ENCODE results near the gene FIBP.
"Not testable (repeated sequence)": the region's sequence is repeated elsewhere in the genome, so short reads cannot be mapped to it uniquely, and the experiment has no call there.

The FIBP gene

DNA sequence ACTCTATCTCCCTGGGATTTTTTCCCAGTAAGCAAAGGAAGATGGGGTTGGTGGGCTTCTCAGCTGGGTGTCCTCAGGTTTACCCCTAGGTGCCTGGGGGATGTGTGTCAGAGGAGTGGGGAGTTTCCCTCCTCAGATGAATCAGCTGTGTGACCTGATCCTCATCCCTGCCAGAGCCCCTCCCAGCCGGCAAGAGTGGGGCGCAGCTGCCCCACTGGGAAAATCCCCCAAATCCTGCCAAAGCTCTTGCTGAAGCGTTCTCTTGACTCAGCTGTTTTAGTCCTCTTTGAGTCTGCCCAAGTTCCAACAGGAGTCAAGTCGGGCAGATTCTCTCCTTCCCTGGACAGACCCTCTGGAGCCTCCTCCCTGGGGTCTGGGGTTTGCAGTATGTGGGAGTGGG, 24.6 kb upstream of the FIBP start:
- DNase-seq = no peak

DNA sequence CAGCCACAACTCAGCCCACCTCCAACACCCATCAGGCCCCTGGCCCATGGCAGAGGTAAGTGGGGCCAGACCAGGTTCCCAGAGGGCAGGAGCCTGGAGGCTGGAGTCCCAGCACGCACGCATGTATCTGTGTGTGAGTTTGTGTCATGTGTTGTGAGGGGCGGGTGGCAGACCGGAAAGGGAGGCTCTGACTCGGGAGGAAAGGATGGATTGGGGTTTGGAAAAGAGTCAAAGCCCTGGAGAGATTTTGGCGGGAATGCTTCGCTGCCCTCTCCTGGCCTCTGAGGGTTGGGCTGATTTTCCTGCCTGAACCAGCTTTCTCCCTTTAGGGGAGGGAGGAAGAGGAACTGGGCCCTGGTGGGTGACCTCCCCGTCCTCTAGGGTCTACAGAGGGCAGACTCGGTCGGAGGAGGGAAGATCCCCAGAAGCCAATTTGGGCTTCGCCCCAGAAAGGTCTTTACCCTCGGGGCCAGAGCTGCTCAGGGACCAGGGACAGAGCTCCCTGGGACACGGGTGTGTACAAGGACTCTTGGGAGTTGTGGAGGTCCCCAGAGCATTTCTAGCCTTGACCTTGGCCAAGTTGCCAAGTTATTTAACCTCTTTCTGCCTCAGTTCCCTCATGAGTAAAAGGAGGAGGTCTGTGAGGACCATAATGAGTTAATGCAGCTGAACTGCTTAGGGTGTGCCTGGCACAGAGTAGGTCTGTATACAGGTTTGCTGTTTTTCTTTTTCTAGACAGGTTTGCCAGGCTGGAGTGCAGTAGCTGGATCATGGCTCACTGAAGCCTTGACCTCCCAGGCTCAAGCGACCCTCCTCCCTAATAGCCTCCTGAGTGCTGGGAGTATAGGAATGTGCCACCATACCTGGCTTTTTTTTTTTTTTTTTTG, 23.7 kb upstream of the FIBP start:
- peak; percentile 32 for DNase-seq

DNA sequence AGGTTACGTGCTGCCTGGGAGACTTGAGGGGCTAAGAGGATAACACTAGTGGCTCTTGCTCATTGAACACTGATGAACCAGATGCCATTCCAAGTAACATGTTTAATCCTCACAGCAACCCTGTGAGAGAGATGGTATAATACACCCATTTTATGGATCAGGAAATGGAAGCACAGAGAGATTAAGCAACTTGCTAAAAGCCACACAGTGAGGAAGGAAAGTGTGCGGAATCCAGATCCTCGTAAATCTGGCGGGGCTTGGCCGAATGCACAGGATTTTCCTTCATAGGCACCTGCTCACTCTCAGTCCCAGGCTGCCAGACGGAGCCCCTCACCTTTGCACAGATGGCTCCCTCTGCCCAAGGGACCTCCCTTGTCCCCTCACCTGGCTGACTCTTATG, 19.6 kb upstream of the FIBP start:
- DNase-seq = peak; percentile 73

DNA sequence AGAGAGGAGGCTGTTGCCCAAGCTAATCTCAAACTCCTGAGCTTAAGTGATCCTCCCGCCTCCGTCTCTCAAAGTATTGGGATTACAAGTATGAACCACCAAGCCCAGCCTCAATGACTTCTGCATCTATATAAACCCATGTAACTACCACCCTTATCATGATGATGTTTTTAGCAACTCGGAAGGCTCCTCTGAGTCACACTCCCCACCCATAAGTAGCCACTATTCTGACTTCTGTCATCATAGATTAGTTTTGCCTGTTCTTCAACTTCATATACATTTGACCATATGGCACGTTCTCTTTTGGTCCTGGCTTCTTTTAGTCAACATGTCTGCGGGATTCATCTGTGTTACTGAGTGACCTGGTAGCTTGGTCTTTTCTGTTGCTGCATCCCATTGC, 18.3 kb upstream of the FIBP start:
- DNase-seq = no peak

DNA sequence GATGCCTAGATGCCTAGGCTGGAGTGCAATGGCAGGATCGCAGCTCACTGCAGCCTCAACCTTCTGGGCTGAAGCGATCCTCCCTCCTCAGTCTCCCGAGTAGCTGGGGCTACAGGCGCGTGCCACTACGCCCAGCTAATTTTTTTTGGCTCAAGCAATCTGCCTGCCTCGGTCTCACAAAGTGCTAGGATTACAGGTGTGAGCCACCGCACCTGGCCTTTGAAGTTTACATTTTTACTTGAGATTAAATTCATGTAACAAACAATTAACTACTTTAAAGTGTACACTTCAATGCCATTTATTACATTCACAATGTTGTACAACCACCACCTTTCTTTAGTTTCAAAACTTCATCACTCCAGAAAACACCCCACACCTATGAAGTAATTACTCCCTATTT, 15.4 kb upstream of the FIBP start:
- DNase-seq = no peak

DNA sequence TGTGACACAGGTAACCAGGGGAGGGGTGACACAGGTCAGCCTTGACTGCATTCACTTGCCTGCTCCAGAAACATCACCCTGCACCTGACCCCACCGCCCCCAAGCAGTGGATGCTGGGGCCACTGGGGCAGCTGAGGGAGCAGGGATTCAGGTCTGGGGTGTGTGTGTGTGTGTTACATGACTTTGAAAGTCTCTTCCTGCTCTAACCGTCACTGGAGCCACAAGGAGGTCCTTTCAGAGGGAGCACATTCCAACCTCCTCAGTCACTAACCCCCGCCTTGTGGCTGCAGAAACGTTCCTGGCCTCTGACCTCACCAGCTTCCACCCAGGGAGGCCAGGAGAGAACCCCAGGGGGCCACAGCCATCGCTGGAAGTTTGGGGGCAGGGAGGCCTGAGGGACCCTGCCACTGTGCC, 14.8 kb upstream of the FIBP start:
- DNase-seq = no peak

DNA sequence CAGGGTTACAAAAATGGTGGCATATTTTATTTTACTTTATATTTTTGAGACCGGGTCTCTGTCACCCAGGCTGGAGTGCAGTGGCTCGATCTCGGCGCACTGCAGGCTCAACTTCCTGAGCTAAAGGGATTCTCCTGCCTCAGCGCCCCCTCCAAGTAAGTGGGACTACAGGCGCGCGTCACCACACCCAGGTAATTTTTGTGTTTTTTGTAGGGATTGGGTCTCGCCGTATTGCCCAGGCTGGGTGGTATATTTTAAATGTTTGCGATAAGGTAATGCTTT, 12.6 kb upstream of the FIBP start:
- DNase-seq = no peak

DNA sequence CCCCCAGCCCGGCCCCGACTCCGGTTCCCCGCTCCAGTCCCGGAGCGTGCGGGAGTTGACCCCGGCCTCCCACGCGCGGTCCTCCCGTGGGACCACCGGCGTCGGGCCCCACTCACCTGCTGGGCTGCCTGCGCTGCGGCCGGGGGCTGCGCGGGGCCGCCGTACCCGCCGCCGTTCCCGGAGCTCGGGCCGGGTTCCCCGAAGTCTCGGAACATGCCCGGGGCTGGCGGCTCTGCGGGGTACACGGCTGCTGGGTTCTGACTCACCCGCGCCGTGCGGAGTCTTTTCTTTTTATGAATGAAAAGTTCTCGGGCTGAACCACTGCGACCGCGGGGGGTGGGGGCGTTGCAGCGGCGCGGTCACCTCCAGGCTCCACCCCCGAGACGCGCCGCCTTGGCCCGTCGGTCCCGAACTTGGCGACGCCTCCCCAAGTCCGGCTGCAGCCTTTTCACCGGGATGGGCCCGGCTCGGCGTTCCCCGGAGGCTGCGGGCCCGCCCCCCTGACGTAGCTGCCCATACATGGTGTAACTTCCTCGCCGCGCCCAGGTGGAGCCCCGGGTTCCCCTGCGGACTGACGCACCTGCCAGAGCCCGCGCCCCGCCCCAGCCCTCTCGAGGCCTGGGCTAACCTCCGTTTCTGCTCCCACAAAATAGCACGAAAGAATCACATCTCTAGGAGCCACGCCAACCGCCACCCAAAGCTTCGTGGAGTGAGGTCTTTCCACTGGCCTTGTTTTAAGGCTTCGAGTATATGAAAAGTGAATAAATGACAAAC, 12.0 kb upstream of the FIBP start, which contains the start of gene FOSL1:
Gene FOSL1 (minus strand): TSS at position 264 of the 774 bp plus-strand sequence. CDS start 49 bp downstream, at position 215.
- DNase-seq = peak; percentile 69

DNA sequence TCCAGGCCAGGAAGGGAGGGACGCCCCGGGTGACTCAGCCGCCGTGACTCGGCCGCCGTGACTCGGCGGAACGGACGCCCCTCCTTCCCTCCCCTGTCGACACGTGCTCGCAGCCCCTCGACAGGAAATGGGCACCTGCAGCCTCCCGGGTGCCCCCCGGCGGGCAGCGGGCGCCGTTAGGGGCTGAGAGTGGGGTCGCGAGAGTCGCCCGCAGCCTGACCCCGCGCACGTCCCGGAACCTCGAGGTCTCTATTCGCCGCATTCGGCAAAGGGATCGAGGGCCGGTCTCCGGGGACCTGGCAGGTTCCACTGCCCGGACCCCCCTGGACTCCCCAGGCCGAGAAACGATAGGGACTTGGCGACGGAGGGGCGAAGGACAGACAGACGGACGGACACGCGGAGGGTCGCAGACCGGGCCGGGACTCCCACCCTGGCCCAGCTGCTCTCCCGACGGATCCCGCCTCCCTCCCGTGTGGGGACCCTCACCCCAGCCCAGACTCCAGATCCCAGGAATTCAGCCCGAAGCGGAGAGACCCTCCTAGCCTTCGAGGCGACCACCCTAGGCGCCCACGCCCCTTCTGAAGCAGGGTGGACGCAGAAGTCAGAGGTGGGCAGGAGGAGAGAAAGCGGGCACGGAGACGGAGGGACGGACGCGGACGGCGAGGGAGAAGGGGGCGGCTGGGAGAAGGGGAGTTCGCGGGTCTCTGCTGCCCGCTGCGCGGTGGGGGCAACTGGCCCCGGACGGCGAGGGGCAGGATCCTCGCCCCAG, 11.3 kb upstream of the FIBP start:
- no peak for DNase-seq

DNA sequence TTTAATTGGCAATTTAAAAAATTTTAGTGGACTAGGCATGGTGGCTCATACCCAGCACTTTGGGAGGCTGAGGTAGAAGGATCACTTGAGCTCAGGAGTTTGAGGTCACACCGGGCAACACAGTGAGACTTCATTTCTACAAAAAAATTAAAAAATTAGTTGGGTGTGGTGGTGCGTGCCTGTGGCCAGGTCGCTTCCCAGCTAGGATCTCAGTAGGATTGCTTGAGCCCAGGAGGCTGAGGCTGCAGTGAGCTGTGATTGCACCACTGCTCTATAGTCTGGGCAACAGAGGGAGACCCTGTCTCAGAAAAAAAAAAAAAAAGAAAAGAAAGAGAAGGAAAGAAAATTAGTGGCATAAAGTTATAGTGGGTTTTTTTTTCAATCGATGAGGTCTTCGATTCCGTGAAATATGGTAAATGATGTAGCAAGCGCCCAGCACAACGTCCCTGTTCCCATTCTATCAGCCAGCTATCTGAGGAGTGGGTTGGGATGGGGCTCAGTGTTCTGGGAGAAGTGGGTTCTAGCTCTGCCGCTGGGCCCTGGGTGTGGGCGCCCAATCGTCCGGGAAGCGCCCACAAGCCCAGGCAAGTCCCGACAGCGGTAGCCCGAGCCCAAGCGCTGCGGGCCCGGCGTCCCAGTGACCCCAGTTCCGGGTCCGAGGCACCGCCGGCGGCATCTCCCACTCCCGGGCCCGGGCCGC, 10.5 kb upstream of the FIBP start:
- no peak for DNase-seq

DNA sequence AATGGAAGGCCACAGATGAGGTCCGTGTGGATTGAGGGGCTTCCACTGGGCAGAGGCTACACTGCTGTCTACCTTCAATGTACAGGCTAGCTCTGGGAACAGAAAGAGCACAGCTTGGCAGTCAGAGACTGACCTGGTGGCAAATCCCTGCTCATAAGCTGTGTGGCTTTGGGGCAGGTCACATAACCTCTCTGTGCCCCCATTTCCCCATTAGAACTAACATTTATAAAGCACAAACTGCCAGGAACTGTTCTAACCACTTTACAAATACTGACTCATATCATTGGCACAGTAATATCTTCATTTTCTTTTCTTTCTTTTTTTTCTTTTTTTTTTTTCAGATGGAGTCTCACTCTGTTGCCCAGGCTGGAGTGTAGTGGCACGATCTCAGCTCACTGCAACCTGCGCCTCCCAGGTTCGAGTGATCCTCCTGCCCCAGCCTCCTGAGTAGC, 8.8 kb upstream of the FIBP start:
- DNase-seq = no peak

DNA sequence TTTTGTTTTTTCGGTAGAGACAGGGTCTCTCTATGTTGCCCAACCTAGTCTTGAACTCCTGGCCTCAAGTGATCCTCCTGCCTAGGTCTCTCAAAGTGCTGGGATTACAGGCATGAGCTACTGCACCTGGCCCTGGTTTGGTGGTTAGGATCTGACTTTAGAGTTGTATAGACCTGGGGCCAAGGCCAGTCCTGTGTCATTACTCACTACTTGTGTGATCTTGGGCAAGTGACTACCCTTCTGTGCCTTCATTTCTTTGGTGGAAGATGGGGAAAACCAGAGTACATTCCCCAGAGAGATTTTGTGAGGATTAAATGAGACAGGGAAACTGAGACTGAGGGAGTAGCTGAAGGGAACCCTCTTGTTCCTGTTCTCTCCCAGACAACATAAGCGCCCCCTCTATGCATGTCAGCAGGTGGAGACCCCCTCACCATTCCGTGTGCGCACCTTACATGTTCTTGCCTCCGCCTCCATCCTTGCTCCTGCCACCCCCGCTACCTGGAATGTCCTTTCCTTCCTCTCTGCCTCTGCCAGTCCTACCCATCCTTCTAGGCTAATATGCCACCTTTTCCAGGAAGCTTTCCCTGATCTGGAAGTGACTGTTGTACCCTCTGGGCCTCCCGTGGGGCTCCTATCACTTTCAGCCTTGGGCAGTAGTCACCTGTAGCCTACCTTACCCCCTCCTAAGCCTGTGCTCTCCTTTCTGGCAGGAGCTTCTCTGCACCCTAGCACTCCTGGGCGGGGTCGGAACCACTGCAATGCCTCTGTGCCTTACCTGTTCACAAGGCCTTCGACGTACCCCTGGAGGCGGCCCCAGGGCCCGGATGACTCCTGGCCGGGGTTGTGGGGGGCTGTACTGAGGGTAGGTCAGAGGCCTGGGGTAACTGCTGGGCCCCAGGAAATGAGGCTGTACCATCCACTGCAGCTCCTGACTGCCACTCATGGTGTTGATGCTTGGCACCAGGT, 8.0 kb upstream of the FIBP start:
- DNase-seq = no peak

DNA sequence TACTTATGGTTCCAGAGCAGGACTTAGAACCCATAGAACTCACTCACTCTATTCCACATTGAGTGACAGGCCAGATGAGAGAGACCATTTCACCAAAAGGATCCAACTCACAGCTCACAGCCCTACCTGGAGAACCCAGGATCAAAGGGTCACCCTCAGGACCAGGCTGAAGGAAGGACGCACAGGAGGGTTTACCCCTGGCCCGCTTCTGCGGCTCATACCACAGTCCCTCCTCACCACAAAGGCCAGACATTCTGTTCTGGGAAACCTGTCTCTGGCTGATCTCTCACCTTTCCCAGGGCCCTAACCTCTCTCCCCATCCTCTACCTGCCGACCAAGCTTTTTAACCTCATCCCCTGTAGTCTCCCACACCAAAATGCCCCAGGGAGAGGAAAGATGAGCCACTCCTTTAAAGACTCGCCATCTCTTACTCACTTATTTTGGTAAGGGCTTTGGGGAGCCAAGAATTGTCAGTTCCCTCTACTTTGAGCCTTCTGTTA, 7.3 kb upstream of the FIBP start:
- DNase-seq = no peak

DNA sequence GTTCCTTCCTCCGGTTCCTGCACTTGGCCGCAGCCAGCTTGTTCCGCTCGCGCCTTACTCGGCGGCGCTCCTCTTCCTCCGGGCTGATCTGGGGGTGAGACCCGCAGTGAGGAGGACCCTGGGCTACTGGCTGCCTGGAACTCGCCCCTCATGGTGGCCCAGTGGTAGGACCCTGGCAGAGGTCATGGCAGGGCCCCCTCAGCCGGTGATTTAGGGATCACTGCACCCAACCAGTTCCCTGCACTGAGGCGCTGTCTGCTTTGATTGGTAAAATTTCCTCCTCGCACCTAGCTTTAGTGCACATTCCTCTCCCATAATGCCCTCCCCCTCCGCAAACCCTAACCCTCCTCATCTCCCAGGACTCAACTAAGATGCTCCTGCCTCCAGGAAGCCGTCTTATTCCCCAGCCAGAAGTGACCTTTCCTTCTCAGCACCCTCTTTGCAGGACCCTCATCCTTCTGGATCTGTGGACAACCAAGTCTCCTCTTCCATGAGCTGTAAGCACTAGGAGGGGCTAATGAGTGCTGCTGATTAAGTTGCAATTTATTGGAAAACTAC, 5.8 kb upstream of the FIBP start:
- no peak for DNase-seq

DNA sequence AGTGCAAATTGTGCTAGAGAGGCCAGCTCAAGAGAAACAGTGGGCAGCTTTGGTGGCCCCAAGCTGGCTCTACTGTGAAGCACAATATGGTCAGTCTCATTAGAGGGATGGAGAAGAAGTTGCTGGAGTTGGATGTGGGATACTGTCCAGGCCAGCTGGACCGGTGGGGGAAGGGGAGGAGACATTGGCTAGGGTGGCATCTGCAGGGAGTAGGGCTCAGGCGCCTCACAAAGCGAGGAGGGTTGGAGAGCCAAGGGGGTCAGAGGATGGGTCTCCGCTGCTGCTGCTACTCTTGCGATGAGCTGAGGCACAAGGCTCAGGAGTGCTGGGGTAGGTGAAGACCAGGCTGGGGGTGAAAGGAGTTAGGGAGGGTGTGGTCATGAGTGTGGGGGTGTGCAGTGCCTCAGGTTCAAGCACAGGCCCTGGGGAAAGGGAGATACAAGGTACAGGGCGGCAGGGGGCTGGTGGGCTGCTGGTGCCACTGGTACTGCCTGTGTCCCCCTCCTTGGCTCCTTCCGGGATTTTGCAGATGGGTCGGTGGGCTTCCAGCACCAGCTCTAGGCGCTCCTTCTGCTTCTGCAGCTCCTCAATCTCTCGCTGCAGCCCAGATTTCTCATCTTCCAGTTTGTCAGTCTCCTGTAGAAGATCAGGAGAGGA, 4.5 kb upstream of the FIBP start:
- no peak for DNase-seq

DNA sequence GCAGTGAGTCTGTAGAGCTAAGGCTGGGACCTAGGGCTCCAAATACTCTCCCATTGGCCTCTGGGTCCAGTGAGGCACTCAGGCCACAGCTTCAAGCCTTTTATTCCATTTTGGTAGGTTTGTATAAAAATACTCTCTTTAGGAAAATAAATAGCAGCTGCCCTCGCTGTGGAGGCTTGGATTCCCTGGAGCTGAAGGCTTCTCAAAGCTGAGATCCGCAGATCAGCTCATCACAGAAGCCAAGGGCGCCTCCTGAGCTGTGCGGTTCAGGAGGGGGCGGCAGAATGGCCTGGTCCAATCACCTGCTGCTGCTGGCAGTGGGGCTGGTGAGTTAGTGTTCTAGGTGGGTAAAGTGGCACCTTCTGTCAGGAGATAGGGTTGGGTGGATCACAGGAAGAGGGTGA, 3.9 kb upstream of the FIBP start:
- not testable (repeated sequence) for DNase-seq

DNA sequence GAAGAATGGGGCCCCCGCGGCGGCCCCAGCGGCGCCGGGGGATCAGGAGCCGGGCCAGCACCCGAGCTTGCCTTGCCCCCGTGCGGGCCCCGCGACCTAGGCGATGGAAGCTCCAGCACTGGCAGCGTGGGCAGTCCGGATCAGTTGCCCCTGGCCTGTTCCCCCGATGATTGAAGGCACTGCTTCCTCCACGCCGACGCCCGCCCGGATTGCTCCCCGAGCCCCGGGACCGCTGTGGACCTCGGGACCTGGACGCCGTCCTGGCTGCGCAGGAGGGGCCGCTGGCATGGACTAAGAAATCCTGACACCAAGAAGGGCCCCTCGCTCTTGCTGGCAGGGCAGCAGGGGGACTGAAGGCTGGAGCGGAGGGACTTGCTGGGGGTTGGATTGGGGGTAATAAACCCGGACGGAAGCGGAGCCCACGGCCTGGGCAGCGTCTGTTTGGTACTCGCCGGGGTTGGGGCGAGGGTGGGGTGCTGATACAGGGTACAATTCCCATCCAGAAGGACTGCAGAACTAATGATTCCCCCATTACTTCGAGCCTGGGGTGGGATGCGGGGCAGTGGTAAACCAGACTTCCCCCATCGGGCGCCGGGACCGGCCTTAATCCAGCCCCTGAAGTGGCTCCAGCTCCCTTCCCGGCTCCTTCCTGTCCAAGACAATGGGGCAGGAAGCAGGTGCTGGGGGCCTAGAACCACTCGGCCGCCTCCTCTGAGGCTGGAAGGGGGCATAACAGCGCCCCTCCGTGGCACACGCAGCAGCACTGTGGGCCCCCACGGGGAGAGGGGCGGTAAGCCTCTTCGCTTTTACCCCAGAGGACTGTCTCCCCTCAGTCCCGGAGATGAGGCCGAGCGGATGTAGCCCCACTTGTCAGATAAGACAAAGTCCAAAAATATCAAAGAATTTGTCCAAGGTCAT, 3.2 kb upstream of the FIBP start:
- DNase-seq = no peak

DNA sequence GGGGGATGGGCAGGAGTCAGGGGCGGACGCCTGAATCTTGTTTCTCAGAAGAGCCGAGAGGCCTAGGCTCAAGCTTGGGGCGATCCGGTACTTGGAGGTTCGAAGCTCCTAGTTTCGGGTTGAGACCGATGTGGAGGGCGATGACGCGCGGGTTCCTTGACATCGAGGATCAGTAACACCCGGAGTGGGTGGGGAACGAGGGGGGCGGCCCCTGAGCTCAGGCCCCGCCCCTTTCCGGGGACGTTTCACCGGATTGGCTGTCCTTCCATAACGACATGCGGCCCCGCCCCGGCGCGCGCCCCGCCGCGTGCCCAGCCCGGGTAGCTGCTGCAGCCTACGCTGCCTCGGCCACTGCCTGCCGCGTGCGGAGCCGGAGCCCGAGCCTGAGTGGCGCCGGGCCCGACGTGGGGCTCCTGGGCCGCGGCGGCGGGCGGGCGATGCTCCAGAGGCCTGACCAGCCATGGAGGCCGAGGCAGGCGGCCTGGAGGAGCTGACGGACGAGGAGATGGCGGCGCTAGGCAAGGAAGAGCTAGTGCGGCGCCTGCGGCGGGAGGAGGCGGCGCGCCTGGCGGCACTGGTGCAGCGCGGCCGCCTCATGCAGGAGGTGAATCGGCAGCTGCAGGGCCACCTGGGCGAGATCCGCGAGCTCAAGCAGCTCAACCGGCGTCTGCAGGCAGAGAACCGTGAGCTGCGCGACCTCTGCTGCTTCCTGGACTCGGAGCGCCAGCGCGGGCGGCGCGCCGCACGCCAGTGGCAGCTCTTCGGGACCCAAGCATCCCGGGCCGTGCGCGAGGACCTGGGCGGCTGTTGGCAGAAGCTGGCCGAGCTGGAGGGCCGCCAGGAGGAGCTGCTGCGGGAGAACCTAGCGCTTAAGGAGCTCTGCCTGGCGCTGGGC, 2.3 kb upstream of the FIBP start, which contains the start of gene CCDC85B:
Gene CCDC85B (plus strand): TSS at position 350 of the 895 bp plus-strand sequence. CDS start 111 bp downstream, at position 461.
- peak; percentile 92 for DNase-seq

All from NCI-H2171 treated with DMSO at 0.1 percent for 48 hours (cell line).